ENCODE measurements around the gene C16orf74. TPM values are rescaled to one million over a fixed set of nuclear protein-coding genes. Genes with fewer than 3 reads are reported as not detected.

C16orf74 gene
- total and polyA plus RNA-seq, 2 of the 13 experiments (the other 11 are each of a cell fraction or from before 2014, with no cell fraction given) = 0.13 to 0.29 TPM

DNA sequence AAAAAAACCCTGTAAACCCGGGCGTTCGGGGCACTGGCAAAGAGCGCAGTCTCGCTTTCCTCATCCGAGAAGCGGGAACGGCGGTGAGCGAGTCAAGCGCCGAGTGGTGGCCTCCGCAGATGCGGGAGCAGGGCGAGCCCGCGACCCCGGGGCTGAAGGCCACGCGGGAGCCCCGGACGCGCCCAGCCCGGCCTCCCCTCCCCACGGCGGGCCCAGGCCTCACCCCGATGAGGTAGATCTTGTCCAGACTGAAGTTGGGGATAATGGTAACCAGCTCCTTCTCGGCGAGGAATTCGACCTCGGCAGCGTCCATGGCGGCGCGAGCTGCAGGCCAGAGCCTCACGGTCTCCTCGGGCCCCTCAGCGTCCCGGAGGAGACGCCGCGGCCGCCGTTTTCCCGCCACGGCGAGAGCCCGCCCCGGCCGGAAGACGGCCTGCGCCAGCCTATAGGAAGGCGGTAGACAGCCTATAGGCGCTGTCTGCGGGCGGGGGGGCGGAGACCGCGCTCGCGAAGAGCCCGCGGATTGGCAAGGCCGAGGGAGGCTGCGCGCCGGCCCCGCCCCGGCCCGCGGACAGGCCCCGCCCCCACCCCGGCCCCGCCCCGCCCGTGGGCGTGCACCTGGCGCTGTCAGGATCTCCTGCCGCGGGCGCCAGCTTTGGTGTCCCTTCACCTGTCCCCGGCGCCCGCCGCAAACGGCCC is 62.2 kb downstream of the C16orf74 start, which contains the start of gene GINS2 (continued):
- TF ChIP-seq, protein P1, sequence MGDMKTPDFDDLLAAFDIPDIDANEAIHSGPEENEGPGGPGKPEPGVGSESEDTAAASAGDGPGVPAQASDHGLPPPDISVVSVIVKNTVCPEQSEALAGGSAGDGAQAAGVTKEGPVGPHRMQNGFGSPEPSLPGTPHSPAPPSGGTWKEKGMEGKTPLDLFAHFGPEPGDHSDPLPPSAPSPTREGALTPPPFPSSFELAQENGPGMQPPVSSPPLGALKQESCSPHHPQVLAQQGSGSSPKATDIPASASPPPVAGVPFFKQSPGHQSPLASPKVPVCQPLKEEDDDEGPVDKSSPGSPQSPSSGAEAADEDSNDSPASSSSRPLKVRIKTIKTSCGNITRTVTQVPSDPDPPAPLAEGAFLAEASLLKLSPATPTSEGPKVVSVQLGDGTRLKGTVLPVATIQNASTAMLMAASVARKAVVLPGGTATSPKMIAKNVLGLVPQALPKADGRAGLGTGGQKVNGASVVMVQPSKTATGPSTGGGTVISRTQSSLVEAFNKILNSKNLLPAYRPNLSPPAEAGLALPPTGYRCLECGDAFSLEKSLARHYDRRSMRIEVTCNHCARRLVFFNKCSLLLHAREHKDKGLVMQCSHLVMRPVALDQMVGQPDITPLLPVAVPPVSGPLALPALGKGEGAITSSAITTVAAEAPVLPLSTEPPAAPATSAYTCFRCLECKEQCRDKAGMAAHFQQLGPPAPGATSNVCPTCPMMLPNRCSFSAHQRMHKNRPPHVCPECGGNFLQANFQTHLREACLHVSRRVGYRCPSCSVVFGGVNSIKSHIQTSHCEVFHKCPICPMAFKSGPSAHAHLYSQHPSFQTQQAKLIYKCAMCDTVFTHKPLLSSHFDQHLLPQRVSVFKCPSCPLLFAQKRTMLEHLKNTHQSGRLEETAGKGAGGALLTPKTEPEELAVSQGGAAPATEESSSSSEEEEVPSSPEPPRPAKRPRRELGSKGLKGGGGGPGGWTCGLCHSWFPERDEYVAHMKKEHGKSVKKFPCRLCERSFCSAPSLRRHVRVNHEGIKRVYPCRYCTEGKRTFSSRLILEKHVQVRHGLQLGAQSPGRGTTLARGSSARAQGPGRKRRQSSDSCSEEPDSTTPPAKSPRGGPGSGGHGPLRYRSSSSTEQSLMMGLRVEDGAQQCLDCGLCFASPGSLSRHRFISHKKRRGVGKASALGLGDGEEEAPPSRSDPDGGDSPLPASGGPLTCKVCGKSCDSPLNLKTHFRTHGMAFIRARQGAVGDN (CRISPR knock-in tag; IDR thresholded peaks at IDR 0.05) = peak; percentile 94
- TF ChIP-seq, protein P2, sequence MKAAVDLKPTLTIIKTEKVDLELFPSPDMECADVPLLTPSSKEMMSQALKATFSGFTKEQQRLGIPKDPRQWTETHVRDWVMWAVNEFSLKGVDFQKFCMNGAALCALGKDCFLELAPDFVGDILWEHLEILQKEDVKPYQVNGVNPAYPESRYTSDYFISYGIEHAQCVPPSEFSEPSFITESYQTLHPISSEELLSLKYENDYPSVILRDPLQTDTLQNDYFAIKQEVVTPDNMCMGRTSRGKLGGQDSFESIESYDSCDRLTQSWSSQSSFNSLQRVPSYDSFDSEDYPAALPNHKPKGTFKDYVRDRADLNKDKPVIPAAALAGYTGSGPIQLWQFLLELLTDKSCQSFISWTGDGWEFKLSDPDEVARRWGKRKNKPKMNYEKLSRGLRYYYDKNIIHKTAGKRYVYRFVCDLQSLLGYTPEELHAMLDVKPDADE (CRISPR knock-in tag; IDR thresholded peaks at IDR 0.05) = 0 out of 2 replicates have a peak, but pooled peaks have one; percentile 51
- no peak for TF ChIP-seq ZNF335 (CRISPR knock-in tag; IDR thresholded peaks at IDR 0.05)
- TF ChIP-seq, protein P3, sequence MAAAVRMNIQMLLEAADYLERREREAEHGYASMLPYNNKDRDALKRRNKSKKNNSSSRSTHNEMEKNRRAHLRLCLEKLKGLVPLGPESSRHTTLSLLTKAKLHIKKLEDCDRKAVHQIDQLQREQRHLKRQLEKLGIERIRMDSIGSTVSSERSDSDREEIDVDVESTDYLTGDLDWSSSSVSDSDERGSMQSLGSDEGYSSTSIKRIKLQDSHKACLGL (CRISPR knock-in tag; IDR thresholded peaks at IDR 0.05) = peak; percentile 93
- TF ChIP-seq ZFP37 (CRISPR knock-in tag; IDR thresholded peaks at IDR 0.05; ENCODE audit: borderline replicate concordance) = 0 out of 2 replicates have a peak, but pooled peaks have one; percentile 58
- TF ChIP-seq ATF1 (CRISPR knock-in tag; IDR thresholded peaks at IDR 0.05) = no peak
- TF ChIP-seq BORCS8-MEF2B (CRISPR knock-in tag; IDR thresholded peaks at IDR 0.05) = peak; percentile 70
- TF ChIP-seq ZNF460 (CRISPR knock-in tag; IDR thresholded peaks at IDR 0.05; ENCODE audit: borderline replicate concordance) = no peak
- TF ChIP-seq, protein P4, sequence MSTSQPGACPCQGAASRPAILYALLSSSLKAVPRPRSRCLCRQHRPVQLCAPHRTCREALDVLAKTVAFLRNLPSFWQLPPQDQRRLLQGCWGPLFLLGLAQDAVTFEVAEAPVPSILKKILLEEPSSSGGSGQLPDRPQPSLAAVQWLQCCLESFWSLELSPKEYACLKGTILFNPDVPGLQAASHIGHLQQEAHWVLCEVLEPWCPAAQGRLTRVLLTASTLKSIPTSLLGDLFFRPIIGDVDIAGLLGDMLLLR (CRISPR knock-in tag; IDR thresholded peaks at IDR 0.05) = peak; percentile 90; the same call in 1 of the 2 replicates
- TF ChIP-seq PRPF4 (IDR thresholded peaks at IDR 0.05; ENCODE audit: low read depth, low read length, poor library complexity, severe bottlenecking) = no peak
- no peak for TF ChIP-seq ZNF121 (CRISPR knock-in tag; IDR thresholded peaks at IDR 0.05)
- TF ChIP-seq HDAC6 (IDR thresholded peaks at IDR 0.05; ENCODE audit: low read depth, low read length) = no peak
- no peak for TF ChIP-seq SOX13 (IDR thresholded peaks at IDR 0.05)
- no peak for TF ChIP-seq SOX13 (CRISPR knock-in tag; conservative IDR thresholded peaks at IDR 0.05 in 1 of 2, IDR thresholded peaks at IDR 0.05 in 1 of 2)
- 0 out of 2 replicates have a peak, but pooled peaks have one; percentile 61 for TF ChIP-seq ZNF225 (CRISPR knock-in tag; IDR thresholded peaks at IDR 0.05)
- peak; percentile 85 for TF ChIP-seq YEATS2 (CRISPR knock-in tag; IDR thresholded peaks at IDR 0.05; ENCODE audit: borderline replicate concordance)
- TF ChIP-seq, protein P5, sequence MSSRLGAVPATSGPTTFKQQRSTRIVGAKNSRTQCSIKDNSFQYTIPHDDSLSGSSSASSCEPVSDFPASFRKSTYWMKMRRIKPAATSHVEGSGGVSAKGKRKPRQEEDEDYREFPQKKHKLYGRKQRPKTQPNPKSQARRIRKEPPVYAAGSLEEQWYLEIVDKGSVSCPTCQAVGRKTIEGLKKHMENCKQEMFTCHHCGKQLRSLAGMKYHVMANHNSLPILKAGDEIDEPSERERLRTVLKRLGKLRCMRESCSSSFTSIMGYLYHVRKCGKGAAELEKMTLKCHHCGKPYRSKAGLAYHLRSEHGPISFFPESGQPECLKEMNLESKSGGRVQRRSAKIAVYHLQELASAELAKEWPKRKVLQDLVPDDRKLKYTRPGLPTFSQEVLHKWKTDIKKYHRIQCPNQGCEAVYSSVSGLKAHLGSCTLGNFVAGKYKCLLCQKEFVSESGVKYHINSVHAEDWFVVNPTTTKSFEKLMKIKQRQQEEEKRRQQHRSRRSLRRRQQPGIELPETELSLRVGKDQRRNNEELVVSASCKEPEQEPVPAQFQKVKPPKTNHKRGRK (CRISPR knock-in tag; IDR thresholded peaks at IDR 0.05) = no peak
- TF ChIP-seq CEBPB (IDR thresholded peaks at IDR 0.05; ENCODE audit: borderline replicate concordance, low read depth, low read length) = no peak
- no peak for TF ChIP-seq HCFC1 (IDR thresholded peaks at IDR 0.05; ENCODE audit: low read depth, low read length)
